Caco-2 (cell line): ENCODE measurements around the gene SKIC2. TPM values are rescaled to one million over a fixed set of nuclear protein-coding genes. Genes with fewer than 3 reads are reported as not detected.

Experiments used
- BruUV-seq: library from RNA; stranded (reverse); fragments of 400-500 nt; replicated peaks from 2 replicates; lab custom pipeline; 2021; lab: Mats Ljungman, UMichigan
- CTCF ChIA-PET: fragments of 300-600 bp; sonication (Branson Sonifier 250); formaldehyde crosslinking; loops from one replicate; lab custom pipeline; 2022; ENCODE audit warnings: antibody characterized with exemption; lab: Charles Lee
- POLR2A ChIA-PET: fragments of 300-600 bp; sonication (Branson Sonifier 250); formaldehyde crosslinking; loops from one replicate; lab custom pipeline; 2022; ENCODE audit warnings: antibody characterized with exemption; lab: Charles Lee
- DNase-seq, 2 experiments: peaks; one replicate each; pipeline versions ENCODE4 v3.0.0 to v3.0.0-alpha.2; 2020 to 2022
- H3K27me3 ChIP-seq: replicated peaks from 2 replicates; pipeline ENCODE4 v1.6.0; 2011; ENCODE audit warnings: low read length; ENCODE audit not compliant: control insufficient read depth, insufficient read depth
- H3K36me3 ChIP-seq: 2 replicates; pipeline ENCODE4 v1.5.1; 2011; ENCODE audit warnings: low read length; ENCODE audit not compliant: control insufficient read depth, insufficient read depth
- H3K4me1 ChIP-seq: fragments of 250-450 bp; sonication (Bioruptor Pico); 2 replicates; pipeline ENCODE4 v1.5.1; 2020; ENCODE audit warnings: mild to moderate bottlenecking
- H3K4me3 ChIP-seq: 2 replicates; pipeline ENCODE4 v1.5.1; 2011; ENCODE audit warnings: low read depth, mild to moderate bottlenecking, control low read depth, low read length
- H3K9me3 ChIP-seq: fragments of 250-450 bp; sonication (Bioruptor Pico); 2 replicates; pipeline ENCODE4 v1.5.1; 2020; ENCODE audit warnings: mild to moderate bottlenecking, moderate library complexity
- H3K27ac Mint-ChIP-seq: one replicate; pipeline ENCODE4 v1.8.0; 2022; ENCODE audit warnings: mixed read lengths; ENCODE audit not compliant: unreplicated experiment
- H3K27me3 Mint-ChIP-seq: one replicate; pipeline ENCODE4 v1.8.0; 2022; ENCODE audit warnings: mixed read lengths; ENCODE audit not compliant: insufficient read depth, unreplicated experiment
- H3K36me3 Mint-ChIP-seq: one replicate; pipeline ENCODE4 v1.8.0; 2022; ENCODE audit warnings: mild to moderate bottlenecking, mixed read lengths; ENCODE audit not compliant: insufficient read depth, unreplicated experiment
- H3K4me1 Mint-ChIP-seq: one replicate; pipeline ENCODE4 v1.8.0; 2022; ENCODE audit warnings: low read depth, mixed read lengths; ENCODE audit not compliant: unreplicated experiment
- H3K4me3 Mint-ChIP-seq: one replicate; pipeline ENCODE4 v1.8.0; 2022; ENCODE audit warnings: mild to moderate bottlenecking, moderate library complexity, mixed read lengths; ENCODE audit not compliant: unreplicated experiment
- H3K9me3 Mint-ChIP-seq: one replicate; pipeline ENCODE4 v1.8.0; 2022; ENCODE audit warnings: mixed read lengths; ENCODE audit not compliant: unreplicated experiment
- intact Hi-C: fragments of 100-400 bp; cut with micrococcal nuclease; formaldehyde crosslinking; loops from one replicate; pipeline ENCODE4 v1.10.0; 2022; ENCODE audit not compliant: unreplicated experiment
- total RNA-seq: library from RNA; stranded (reverse); gene quantifications from 2 replicates; pipeline ENCODE4 v1.2.3, GENCODE V29; 2022
- TF ChIP-seq, protein P1 (sequence below), 2 experiments: fragments of 200-600 bp in 1 of 2; IDR thresholded peaks; 1 replicate in 1 of 2; 2 replicates in 1 of 2; pipeline versions ENCODE4 v1.5.1 to v1.8.0; 2011 to 2022; ENCODE audit warnings: antibody characterized with exemption in 1 of 2, control low read depth in 1 of 2, inconsistent platforms in 1 of 2, low read depth in 1 of 2, low read length in 1 of 2, mild to moderate bottlenecking in 1 of 2, moderate library complexity in 1 of 2; ENCODE audit not compliant: insufficient read depth in 1 of 2, severe bottlenecking in 1 of 2, unreplicated experiment in 1 of 2

The SKIC2 gene
- total RNA-seq, 1 experiment from 2014 or later: 70.0 TPM

DNA sequence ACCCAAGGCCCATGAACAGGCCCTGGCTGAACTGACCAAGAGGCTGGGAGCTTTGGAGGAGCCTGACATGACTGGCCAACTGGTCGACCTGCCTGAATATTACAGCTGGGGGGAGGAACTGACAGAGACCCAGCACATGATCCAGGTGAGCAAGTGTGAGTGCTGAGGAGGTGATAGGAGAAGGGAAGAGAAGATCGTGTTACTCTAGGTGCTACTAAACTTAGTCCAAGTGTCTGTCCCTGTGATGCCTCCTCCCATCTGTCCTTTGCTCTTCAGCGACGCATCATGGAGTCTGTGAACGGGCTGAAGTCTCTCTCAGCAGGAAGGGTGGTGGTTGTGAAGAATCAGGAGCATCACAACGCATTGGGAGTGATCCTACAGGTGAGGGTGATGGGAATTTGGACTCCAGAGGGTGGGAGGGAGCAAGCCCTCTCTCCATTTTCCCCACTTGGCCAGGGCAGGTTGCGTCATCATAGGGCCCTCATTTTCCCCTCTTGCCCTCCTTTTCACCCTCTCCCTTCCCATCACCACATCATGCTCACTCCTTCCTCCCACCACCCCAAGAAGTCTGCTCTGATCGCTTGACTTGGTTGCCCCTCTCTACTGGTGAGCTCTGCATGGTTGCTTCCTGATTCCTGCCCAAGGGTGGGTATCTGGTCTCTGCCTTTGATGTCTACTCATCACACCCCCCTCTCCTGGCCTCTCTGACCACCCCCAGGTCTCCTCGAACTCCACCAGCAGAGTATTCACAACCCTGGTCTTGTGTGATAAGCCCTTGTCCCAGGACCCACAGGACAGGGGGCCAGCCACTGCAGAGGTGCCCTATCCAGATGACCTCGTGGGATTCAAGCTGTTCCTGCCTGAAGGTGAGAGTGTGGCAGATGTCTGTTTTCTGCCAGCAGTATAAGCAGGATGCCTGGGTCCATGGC lies 8.3 kb downstream of the SKIC2 start:
- CTCF ChIA-PET: no interaction called here
- peaks cover 67% of the 10 kb centered on the region for H3K36me3 Mint-ChIP-seq

DNA sequence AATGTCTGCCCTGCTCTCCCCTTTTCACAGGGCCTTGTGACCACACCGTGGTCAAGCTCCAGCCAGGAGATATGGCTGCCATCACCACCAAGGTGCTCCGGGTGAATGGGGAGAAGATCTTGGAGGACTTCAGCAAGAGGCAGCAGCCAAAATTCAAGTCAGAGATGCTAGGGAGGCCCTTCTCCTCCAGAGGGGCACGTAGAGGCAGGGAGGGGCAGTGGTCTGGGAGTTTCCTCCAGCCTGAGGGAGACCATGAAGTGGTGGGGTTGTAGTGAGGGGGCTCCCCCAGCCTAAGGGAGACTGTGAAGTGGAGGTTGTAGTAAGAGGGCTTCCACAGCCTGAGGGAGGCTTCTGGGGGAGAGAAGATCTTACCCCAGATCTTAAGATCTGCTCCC lies 8.9 kb downstream of the SKIC2 start:
- intact Hi-C loops: no loop called here
- CTCF ChIA-PET: no interaction called here
- H3K9me3 Mint-ChIP-seq: no peaks in the 10 kb centered on the region

More for the DNA sequence above, 8.3 kb downstream of the SKIC2 start:
- H3K4me1 Mint-ChIP-seq: peaks cover 9% of the 10 kb centered on the region
- H3K9me3 Mint-ChIP-seq: no peaks in the 10 kb centered on the region
- no peak overlapping the region for H3K27ac Mint-ChIP-seq
- intact Hi-C loops: no loop called here
- no peaks in the 10 kb centered on the region for H3K27me3 Mint-ChIP-seq
- no peak for DNase-seq
- Histone ChIP-seq H3K36me3 (peaks cover 2% of the 10 kb centered on the region), H3K4me1 (peaks cover 5% of the 10 kb centered on the region; the same call in 1 of the 2 replicates), H3K27me3 (no peaks in the 10 kb centered on the region), H3K4me3 (no peak overlapping the region), H3K9me3 (no peaks in the 10 kb centered on the region)
- H3K4me3 Mint-ChIP-seq: no peak overlapping the region
- BruUV-seq: no TSS peak
- TF ChIP-seq, protein P1, sequence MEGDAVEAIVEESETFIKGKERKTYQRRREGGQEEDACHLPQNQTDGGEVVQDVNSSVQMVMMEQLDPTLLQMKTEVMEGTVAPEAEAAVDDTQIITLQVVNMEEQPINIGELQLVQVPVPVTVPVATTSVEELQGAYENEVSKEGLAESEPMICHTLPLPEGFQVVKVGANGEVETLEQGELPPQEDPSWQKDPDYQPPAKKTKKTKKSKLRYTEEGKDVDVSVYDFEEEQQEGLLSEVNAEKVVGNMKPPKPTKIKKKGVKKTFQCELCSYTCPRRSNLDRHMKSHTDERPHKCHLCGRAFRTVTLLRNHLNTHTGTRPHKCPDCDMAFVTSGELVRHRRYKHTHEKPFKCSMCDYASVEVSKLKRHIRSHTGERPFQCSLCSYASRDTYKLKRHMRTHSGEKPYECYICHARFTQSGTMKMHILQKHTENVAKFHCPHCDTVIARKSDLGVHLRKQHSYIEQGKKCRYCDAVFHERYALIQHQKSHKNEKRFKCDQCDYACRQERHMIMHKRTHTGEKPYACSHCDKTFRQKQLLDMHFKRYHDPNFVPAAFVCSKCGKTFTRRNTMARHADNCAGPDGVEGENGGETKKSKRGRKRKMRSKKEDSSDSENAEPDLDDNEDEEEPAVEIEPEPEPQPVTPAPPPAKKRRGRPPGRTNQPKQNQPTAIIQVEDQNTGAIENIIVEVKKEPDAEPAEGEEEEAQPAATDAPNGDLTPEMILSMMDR (IDR thresholded peaks at IDR 0.05; ENCODE audit: insufficient read depth in 1 of 2, low read depth in 1 of 2, low read length in 1 of 2, severe bottlenecking in 1 of 2, unreplicated experiment in 1 of 2): no peak
- POLR2A ChIA-PET: no interaction called here

DNA sequence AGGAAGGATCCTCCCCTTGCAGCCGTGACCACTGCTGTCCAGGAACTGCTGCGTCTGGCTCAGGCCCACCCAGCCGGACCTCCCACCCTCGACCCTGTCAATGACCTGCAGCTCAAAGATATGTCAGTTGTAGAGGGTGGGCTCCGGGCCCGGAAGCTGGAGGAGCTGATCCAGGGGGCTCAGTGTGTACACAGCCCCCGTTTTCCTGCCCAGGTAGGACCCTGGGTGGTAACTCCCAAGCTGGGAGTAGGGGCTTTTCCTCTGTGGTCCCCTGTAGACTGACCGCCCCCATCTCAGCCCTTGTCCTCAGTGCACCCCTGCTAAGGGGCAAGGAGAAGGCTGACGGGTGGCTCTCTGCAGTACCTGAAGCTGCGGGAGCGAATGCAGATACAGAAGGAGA lies 9.4 kb downstream of the SKIC2 start:
- intact Hi-C loops: no loop called here
- TF ChIP-seq, protein P1 (IDR thresholded peaks at IDR 0.05; ENCODE audit: insufficient read depth in 1 of 2, low read depth in 1 of 2, low read length in 1 of 2, severe bottlenecking in 1 of 2, unreplicated experiment in 1 of 2): no peak
- CTCF ChIA-PET: no interaction called here
- POLR2A ChIA-PET: no interaction called here
- no peak overlapping the region for H3K4me3 Mint-ChIP-seq
- Histone ChIP-seq H3K36me3 (peaks cover 1% of the 10 kb centered on the region), H3K4me3 (no peak overlapping the region), H3K27me3 (no peaks in the 10 kb centered on the region), H3K4me1 (peaks cover 5% of the 10 kb centered on the region; the same call in 1 of the 2 replicates), H3K9me3 (no peaks in the 10 kb centered on the region)
- no peaks in the 10 kb centered on the region for H3K9me3 Mint-ChIP-seq
- no peak for DNase-seq
- no TSS peak for BruUV-seq
- peaks cover 67% of the 10 kb centered on the region for H3K36me3 Mint-ChIP-seq
- H3K27me3 Mint-ChIP-seq: no peaks in the 10 kb centered on the region
- no peak overlapping the region for H3K27ac Mint-ChIP-seq
- H3K4me1 Mint-ChIP-seq: peaks cover 16% of the 10 kb centered on the region

More for the DNA sequence above, 8.9 kb downstream of the SKIC2 start:
- POLR2A ChIA-PET: no interaction called here
- peaks cover 67% of the 10 kb centered on the region for H3K36me3 Mint-ChIP-seq
- TF ChIP-seq, protein P1 (IDR thresholded peaks at IDR 0.05; ENCODE audit: insufficient read depth in 1 of 2, low read depth in 1 of 2, low read length in 1 of 2, severe bottlenecking in 1 of 2, unreplicated experiment in 1 of 2): no peak
- H3K27me3 ChIP-seq: no peaks in the 10 kb centered on the region
- no TSS peak for BruUV-seq
- H3K4me1 Mint-ChIP-seq: peaks cover 12% of the 10 kb centered on the region
- H3K4me3 Mint-ChIP-seq: no peak overlapping the region
- H3K36me3 ChIP-seq: peaks cover 1% of the 10 kb centered on the region
- H3K27ac Mint-ChIP-seq: no peak overlapping the region
- peaks cover 5% of the 10 kb centered on the region; the same call in 1 of the 2 replicates for H3K4me1 ChIP-seq
- H3K27me3 Mint-ChIP-seq: no peaks in the 10 kb centered on the region
- DNase-seq: no peak
- H3K4me3 ChIP-seq: no peak overlapping the region
- no peaks in the 10 kb centered on the region for H3K9me3 ChIP-seq
